Fibroblast of pulmonary artery (primary cell): ENCODE measurements around the gene GRIK4.
"Not testable (repeated sequence)": the region's sequence is repeated elsewhere in the genome, so short reads cannot be mapped to it uniquely, and the experiment has no call there.

Source experiments
- DNase-seq: peaks from one replicate; pipeline ENCODE4 v3.0.0-alpha.2; 2010; ENCODE audit warnings: low read depth
- H3K4me3 ChIP-seq: replicated peaks from 2 replicates; pipeline ENCODE4 v1.5.1; 2011; ENCODE audit warnings: low read depth, mild to moderate bottlenecking, control low read depth, low read length, moderate library complexity
- TF ChIP-seq, protein P1 (sequence below): IDR thresholded peaks from 2 replicates; pipeline ENCODE4 v1.5.1; 2011; ENCODE audit warnings: mild to moderate bottlenecking, control low read depth, low read length, inconsistent platforms; ENCODE audit errors: missing control alignments

Gene GRIK4

DNA sequence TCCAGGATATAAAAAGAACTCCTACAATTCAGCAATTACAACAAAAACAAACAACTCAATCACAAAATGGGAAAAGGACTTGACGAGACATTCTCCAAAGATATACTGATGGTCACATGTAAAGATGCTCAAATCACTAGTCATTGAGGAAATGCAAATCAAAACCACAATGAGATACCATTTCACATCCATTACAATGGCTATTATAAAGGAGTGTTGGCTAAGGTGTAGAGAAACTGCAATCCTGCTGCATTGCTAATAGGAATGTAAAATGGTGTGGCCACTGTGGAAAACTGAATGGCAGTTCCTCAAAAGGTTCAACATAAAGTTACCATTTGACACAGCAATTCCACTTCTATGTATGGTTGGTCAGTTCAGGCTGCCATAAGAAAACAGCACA, 500.5 kb downstream of the GRIK4 start:
- TF ChIP-seq, protein P1, sequence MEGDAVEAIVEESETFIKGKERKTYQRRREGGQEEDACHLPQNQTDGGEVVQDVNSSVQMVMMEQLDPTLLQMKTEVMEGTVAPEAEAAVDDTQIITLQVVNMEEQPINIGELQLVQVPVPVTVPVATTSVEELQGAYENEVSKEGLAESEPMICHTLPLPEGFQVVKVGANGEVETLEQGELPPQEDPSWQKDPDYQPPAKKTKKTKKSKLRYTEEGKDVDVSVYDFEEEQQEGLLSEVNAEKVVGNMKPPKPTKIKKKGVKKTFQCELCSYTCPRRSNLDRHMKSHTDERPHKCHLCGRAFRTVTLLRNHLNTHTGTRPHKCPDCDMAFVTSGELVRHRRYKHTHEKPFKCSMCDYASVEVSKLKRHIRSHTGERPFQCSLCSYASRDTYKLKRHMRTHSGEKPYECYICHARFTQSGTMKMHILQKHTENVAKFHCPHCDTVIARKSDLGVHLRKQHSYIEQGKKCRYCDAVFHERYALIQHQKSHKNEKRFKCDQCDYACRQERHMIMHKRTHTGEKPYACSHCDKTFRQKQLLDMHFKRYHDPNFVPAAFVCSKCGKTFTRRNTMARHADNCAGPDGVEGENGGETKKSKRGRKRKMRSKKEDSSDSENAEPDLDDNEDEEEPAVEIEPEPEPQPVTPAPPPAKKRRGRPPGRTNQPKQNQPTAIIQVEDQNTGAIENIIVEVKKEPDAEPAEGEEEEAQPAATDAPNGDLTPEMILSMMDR, result no peak
- DNase-seq, result no peak
- H3K4me3 ChIP-seq, result no peak overlapping the region

DNA sequence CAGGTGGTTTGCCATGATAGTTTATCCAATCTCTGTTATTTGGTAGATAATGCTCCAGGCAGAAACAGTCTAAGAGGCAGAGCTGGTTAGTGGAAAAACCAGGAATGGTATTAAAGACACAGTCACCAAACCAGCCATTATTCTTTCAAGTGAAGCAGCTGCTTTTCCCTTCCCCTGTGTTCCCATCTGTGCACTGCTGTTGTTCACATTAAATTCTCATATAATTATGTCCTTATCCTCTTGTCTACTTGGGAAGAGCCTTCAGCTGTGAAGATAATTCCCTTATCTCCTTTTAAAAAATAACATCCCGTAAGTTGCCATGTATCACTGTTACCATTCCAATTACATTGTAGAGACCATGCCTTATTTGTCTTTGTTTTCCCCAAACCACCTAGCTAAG, 507.2 kb downstream of the GRIK4 start:
- TF ChIP-seq, protein P1, result no peak
- no peak for DNase-seq
- no peak overlapping the region for H3K4me3 ChIP-seq

DNA sequence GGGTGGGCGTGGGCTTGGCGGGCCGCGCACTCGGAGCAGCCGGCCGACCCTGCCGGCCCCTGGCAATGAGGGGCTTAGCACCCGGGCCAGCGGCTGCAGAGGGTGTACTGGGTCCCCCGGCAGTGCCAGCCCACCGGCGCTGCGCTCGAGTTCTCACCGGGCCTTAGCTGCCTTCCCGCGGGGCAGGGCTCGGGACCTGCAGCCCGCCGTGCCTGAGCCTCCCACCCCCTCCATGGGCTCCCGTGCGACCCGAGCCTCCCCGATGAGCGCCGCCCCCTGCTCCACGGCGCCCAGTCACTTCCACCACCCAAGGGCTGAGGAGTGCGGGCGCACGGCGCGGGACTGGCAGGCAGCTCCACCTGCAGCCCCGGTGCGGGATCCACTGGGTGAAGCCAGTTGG, 510.2 kb downstream of the GRIK4 start:
- not testable (repeated sequence) for DNase-seq, H3K4me3 ChIP-seq

DNA sequence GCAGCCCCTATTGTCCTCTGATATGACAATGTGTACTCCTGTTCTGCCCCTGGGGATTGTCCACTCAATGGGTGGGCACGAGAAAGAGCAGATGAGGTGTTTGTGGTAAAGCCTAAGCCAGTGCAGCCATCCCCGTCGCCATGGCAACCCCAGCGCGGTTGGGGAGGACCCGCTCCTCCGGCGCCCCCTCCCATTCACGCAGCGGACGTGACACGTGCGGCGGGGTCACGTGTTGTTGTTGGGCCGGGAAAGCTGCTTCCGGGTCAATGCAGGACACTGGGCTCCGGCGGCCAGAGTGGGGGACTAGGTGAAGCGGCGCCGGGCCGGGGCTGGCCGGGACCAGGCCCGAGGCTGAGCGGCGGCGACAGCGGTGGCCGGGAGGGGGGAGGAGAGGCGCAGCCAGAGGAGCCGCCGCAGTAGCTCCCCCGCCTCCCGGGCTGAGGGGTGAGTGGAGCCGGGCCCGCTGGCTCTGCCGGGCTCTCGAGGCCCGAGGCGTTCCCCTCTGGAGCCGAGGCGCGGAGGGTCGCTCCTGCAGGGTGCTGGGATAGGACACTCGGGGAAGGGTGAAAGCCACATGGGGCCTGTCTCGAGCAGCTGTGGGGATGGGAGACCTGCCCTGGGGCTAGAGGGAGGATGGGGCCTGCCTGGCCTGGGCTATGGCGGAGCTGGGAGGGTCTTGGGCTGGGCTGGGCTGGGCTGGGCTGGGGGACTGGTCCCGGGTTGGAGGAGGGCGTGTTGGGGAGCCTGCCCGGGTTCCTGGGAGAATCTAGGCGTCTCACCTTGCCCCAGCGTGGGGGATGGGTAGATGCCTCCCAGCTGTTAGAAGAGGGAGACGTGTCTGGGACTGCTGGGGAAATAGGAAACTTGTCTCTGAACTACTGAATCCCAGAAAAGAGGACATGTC, 512.6 kb downstream of the GRIK4 start, which contains the start of gene TBCEL:
TBCEL (plus strand) TSS at position 255 of the 904 bp plus-strand sequence. CDS start 21,589 bp downstream, outside the sequence.
- TF ChIP-seq, protein P1, result no peak
- H3K4me3 ChIP-seq, result peak within 1 kb of the TSS; percentile 91
- peak; percentile 85 for DNase-seq

DNA sequence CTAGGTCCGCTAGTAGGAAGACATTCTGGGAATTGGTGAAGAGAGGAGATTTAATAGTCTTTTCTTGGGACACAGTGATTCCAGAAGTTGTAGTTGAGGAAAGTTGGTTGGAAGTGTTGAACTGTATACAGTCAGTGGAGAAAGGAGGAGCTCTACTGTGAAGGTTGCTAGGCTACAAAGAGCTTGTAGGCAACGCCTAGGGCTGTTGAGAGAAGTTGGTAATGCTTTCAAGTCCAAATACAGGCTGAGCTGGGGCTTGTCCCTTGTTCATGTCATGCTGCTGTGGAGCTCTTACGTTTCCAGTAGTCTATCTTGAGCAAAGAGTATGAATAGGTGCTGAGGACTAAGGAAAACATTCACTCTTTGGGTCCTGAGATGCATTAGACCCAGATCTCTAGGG, 513.4 kb downstream of the GRIK4 start:
- DNase-seq, result peak; percentile 25
- TF ChIP-seq, protein P1, result no peak
- peak overlapping the region; percentile 91 for H3K4me3 ChIP-seq

DNA sequence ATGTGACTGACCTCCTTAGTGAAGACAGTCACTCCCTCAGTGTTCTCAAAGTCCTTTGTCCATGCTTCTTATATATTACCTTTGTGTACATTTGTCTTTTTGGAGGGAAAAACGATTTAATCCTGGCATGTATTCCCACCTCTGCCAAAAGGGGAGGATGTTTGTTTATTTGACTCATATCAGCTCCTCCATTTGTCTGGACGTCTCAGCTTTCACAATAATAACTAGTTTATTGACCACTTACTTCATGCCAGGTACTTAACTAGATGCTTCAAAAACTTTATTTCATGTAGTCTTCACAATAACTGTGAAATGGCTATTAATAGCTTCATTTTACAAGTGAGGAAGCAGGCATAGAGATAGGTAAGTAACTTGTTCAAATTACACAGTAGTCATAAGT, 517.6 kb downstream of the GRIK4 start:
- TF ChIP-seq, protein P1, result no peak
- no peak for DNase-seq
- no peak overlapping the region for H3K4me3 ChIP-seq

DNA sequence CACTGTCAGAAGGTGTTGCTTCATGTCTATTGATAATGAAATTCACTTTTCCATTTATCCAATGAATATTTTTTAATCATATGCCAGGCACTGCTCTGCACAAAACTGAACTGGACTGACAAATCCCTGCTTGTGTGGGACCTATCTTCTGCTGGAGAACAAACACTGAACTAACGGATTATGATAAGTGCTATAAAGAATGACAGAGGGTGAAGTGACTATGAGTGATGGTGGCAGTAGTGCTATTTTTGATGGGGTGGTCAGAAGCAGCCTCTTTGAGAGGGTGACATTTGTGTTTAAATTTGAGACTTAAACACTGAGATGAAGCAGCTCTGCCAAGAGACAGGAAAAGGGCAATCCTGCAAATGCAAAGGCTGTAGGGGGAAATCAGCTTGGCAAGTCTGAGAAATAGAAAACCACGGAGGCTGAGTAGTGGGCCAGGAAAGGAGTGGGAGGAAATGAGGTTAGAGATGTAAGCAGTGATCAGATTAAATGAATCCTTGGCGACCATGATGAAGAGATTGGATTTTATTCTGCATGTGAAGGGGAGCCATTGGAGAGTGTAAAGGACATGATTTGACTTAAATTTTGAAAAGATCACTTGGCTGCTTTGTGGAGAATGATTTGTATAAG, 518.4 kb downstream of the GRIK4 start:
- no peak for DNase-seq
- TF ChIP-seq, protein P1, result no peak
- no peak overlapping the region for H3K4me3 ChIP-seq
